ENCODE data around the gene TBCK. TPM values are rescaled to one million over a fixed set of nuclear protein-coding genes. Genes with fewer than 3 reads are reported as not detected.

Gene TBCK
- total and polyA plus RNA-seq, 2 donors (not counting 1 experiment from before 2014, with no cell fraction given) = 17.5 to 86.1 TPM

- Mint-ChIP-seq H3K9me3 (ENCODE audit: insufficient read depth) (no peaks in the 10 kb centered on the region), H3K27ac (no peak overlapping the region), H3K4me1 (no peaks in the 10 kb centered on the region), H3K4me3 (no peak overlapping the region), H3K27me3 (no peaks in the 10 kb centered on the region)
- Histone ChIP-seq H4K20me1 (ENCODE audit: control insufficient read depth, insufficient read depth, low read length, poor library complexity, severe bottlenecking) (no peaks in the 10 kb centered on the region), H3K4me1 (ENCODE audit: control insufficient read depth in 2 of 2, insufficient read depth in 2 of 2, low read length in 2 of 2) (no peaks in the 10 kb centered on the region), H3K27ac (ENCODE audit: low read length in 2 of 2) (no peak overlapping the region), H3K9me3 (ENCODE audit: control extremely low read depth in 1 of 3, control insufficient read depth in 2 of 3, insufficient read depth in 1 of 3, low read length in 2 of 3) (peaks cover 0 to 3% (median 0%) of the 10 kb centered on the region in 3 donors), H3K79me2 (ENCODE audit: control insufficient read depth, insufficient read depth, low read length) (peaks cover 6% of the 10 kb centered on the region), H3K4me2 (replicated peaks; ENCODE audit: low read depth, low read length, poor library complexity, severe bottlenecking) (no peak overlapping the region), H3K36me3 (replicated peaks in 1 of 2; ENCODE audit: control extremely low read depth in 1 of 2, control insufficient read depth in 1 of 2, extremely low read depth in 1 of 2, insufficient read depth in 2 of 2, low read length in 1 of 2) (peaks cover 7 to 10% of the 10 kb centered on the region in 2 experiments), H3K4me3 (ENCODE audit: control extremely low read depth in 1 of 5, extremely low read depth in 1 of 5, insufficient read depth in 1 of 5, low read depth in 2 of 5, low read length in 4 of 5) (no peak overlapping the region), H3K9ac (ENCODE audit: low read length) (no peak overlapping the region), H3K27me3 (replicated peaks in 1 of 4; ENCODE audit: control extremely low read depth in 1 of 4, control insufficient read depth in 3 of 4, insufficient read depth in 4 of 4, low read length in 3 of 4) (no peaks in the 10 kb centered on the region), H2AFZ (ENCODE audit: insufficient read depth, low read depth, low read length, poor library complexity, severe bottlenecking) (no peak overlapping the region)
- DNase-seq (no peak), ATAC-seq (ENCODE audit: low read depth) (no peak)
- intact Hi-C loops (cut with micrococcal nuclease) = no loop called here
- ChIA-PET POLR2A (no interaction called here), CTCF (no interaction called here)
- 100% methylated on average over 5 of the region's 8 CpGs for WGBS (ENCODE audit: insufficient coverage)
- TF ChIP-seq, protein P1, sequence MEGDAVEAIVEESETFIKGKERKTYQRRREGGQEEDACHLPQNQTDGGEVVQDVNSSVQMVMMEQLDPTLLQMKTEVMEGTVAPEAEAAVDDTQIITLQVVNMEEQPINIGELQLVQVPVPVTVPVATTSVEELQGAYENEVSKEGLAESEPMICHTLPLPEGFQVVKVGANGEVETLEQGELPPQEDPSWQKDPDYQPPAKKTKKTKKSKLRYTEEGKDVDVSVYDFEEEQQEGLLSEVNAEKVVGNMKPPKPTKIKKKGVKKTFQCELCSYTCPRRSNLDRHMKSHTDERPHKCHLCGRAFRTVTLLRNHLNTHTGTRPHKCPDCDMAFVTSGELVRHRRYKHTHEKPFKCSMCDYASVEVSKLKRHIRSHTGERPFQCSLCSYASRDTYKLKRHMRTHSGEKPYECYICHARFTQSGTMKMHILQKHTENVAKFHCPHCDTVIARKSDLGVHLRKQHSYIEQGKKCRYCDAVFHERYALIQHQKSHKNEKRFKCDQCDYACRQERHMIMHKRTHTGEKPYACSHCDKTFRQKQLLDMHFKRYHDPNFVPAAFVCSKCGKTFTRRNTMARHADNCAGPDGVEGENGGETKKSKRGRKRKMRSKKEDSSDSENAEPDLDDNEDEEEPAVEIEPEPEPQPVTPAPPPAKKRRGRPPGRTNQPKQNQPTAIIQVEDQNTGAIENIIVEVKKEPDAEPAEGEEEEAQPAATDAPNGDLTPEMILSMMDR (IDR thresholded peaks at IDR 0.05) = no peak
- no peak for TF ChIP-seq EZH2 (IDR thresholded peaks at IDR 0.05; ENCODE audit: borderline replicate concordance, insufficient read depth, low read depth, low read length, poor library complexity, severe bottlenecking)
These were observed 29.4 kb downstream of the TBCK start for GRCh38 chr4:106286611-106287010.

- H3K27me3 ChIP-seq (replicated peaks in 1 of 4; ENCODE audit: control extremely low read depth in 1 of 4, control insufficient read depth in 3 of 4, insufficient read depth in 4 of 4, low read length in 3 of 4) = no peaks in the 10 kb centered on the region
- Mint-ChIP-seq H3K4me3 (no peak overlapping the region), H3K4me1 (no peaks in the 10 kb centered on the region), H3K27me3 (no peaks in the 10 kb centered on the region), H3K9me3 (ENCODE audit: insufficient read depth) (no peaks in the 10 kb centered on the region), H3K27ac (no peak overlapping the region)
- intact Hi-C loops (cut with micrococcal nuclease) = no loop called here
- ATAC-seq (ENCODE audit: low read depth) (no peak), DNase-seq (no peak)
- no peaks in the 10 kb centered on the region for H4K20me1 ChIP-seq (ENCODE audit: control insufficient read depth, insufficient read depth, low read length, poor library complexity, severe bottlenecking)
- TF ChIP-seq, protein P1 (IDR thresholded peaks at IDR 0.05) = no peak
- no peak for TF ChIP-seq EZH2 (IDR thresholded peaks at IDR 0.05; ENCODE audit: borderline replicate concordance, insufficient read depth, low read depth, low read length, poor library complexity, severe bottlenecking)
- no peak overlapping the region for H3K9ac ChIP-seq (ENCODE audit: low read length)
- POLR2A ChIA-PET = no interaction called here
- no CpG with 5 or more reads among the region's 3 CpGs for WGBS (ENCODE audit: insufficient coverage)
- peaks cover 6% of the 10 kb centered on the region for H3K79me2 ChIP-seq (ENCODE audit: control insufficient read depth, insufficient read depth, low read length)
- no peak overlapping the region for H3K4me3 ChIP-seq (ENCODE audit: control extremely low read depth in 1 of 5, extremely low read depth in 1 of 5, insufficient read depth in 1 of 5, low read depth in 2 of 5, low read length in 4 of 5)
- no peaks in the 10 kb centered on the region for H3K4me1 ChIP-seq (ENCODE audit: control insufficient read depth in 2 of 2, insufficient read depth in 2 of 2, low read length in 2 of 2)
- CTCF ChIA-PET = no interaction called here
- H3K27ac ChIP-seq (ENCODE audit: low read length in 2 of 2) = no peak overlapping the region
- H3K9me3 ChIP-seq (ENCODE audit: control extremely low read depth in 1 of 3, control insufficient read depth in 2 of 3, insufficient read depth in 1 of 3, low read length in 2 of 3) = peaks cover 0 to 3% (median 0%) of the 10 kb centered on the region in 3 donors
- no peak overlapping the region for H3K4me2 ChIP-seq (replicated peaks; ENCODE audit: low read depth, low read length, poor library complexity, severe bottlenecking)
- H3K36me3 ChIP-seq (replicated peaks in 1 of 2; ENCODE audit: control extremely low read depth in 1 of 2, control insufficient read depth in 1 of 2, extremely low read depth in 1 of 2, insufficient read depth in 2 of 2, low read length in 1 of 2) = peaks cover 4 to 6% of the 10 kb centered on the region in 2 experiments
- H2AFZ ChIP-seq (ENCODE audit: insufficient read depth, low read depth, low read length, poor library complexity, severe bottlenecking) = no peak overlapping the region
These were observed 31.8 kb downstream of the TBCK start for GRCh38 chr4:106284227-106284626.

Data from B cell (primary cell).